GM12865 (cell line): ENCODE measurements around the gene PRKAR1B.

Experiments used
- DNase-seq: peaks from one replicate; pipeline ENCODE4 v3.0.0; 2010; ENCODE audit warnings: low read depth
- H3K4me3 ChIP-seq: 2 replicates; pipeline ENCODE4 v1.5.1; 2011; ENCODE audit warnings: mild to moderate bottlenecking, low read depth, low read length, control low read depth
- TF ChIP-seq, protein P1 (sequence below): IDR thresholded peaks from 2 replicates; pipeline ENCODE4 v1.5.1; 2011; ENCODE audit warnings: low read length, control low read depth, low read depth, inconsistent platforms; ENCODE audit not compliant: insufficient read depth; ENCODE audit errors: missing control alignments

PRKAR1B gene

DNA sequence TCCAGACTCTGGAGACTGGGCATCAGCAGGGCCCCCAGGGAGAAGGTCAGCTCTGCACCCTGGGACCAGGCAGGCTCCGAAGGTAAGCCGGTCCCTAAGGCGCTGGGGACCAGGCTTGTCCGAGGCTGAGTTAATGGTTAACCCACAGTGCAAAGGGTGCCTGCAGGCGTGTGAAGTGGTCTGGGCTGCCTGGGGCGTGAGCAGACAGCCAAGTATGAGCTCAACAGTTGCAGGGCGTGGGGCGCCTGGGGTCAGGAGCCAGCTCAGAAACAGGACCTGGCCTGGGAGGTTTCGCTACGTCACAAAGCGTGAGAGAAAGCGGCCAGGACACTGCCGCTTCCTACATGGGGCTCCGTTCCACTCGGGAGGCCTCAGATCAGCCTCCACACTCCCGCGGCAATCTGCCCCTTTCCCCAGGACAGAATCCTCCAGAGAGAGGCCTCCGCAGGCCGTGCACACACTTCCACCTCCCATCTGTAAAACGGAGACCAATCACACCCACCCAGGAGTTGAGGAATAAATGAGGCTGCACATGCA, 223.4 kb downstream of the PRKAR1B start:
- DNase-seq: no peak
- H3K4me3 ChIP-seq: no peak overlapping the region
- TF ChIP-seq, protein P1, sequence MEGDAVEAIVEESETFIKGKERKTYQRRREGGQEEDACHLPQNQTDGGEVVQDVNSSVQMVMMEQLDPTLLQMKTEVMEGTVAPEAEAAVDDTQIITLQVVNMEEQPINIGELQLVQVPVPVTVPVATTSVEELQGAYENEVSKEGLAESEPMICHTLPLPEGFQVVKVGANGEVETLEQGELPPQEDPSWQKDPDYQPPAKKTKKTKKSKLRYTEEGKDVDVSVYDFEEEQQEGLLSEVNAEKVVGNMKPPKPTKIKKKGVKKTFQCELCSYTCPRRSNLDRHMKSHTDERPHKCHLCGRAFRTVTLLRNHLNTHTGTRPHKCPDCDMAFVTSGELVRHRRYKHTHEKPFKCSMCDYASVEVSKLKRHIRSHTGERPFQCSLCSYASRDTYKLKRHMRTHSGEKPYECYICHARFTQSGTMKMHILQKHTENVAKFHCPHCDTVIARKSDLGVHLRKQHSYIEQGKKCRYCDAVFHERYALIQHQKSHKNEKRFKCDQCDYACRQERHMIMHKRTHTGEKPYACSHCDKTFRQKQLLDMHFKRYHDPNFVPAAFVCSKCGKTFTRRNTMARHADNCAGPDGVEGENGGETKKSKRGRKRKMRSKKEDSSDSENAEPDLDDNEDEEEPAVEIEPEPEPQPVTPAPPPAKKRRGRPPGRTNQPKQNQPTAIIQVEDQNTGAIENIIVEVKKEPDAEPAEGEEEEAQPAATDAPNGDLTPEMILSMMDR: no peak

DNA sequence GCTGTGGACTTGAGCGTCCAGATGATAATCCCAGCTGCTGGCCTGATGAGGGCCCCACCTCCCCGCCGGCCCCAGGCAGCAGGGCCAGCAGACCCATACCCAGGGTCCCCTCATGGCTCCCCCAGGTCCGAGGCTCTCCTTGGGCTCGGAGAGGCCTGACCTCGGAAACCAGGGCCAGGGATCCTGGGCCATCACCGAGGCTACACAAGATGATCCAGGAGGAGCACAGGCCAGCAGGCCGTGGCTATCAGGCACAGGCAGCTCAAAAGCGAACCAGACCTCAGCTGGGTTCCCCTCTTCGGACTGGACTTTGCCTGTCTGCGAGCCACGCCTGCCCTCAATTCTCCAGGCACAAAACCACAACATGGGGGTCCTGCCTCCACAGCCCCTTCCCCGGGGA, 224.8 kb downstream of the PRKAR1B start:
- no peak overlapping the region for H3K4me3 ChIP-seq
- no peak for DNase-seq
- TF ChIP-seq, protein P1: no peak

DNA sequence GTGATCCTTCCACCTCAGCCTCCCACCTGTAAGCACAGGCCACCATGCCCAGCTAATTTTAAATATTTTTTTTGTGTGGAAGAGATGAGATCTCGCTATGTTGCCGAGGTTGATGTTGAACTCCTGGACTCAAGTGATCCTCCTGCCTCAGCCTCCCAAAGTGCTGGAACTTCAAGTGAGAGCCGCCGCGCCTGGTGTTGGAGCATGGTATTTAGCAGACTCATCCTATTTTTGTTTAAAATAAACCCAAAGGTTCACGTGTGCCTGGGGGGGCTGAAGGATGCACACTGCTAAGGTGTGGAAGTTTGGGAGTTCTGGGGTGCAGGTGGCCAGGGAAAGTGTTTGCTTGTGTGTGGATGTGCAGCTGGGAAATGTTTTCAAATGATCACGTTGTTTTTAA, 225.6 kb downstream of the PRKAR1B start:
- TF ChIP-seq, protein P1: no peak
- H3K4me3 ChIP-seq: no peak overlapping the region
- DNase-seq: no peak

DNA sequence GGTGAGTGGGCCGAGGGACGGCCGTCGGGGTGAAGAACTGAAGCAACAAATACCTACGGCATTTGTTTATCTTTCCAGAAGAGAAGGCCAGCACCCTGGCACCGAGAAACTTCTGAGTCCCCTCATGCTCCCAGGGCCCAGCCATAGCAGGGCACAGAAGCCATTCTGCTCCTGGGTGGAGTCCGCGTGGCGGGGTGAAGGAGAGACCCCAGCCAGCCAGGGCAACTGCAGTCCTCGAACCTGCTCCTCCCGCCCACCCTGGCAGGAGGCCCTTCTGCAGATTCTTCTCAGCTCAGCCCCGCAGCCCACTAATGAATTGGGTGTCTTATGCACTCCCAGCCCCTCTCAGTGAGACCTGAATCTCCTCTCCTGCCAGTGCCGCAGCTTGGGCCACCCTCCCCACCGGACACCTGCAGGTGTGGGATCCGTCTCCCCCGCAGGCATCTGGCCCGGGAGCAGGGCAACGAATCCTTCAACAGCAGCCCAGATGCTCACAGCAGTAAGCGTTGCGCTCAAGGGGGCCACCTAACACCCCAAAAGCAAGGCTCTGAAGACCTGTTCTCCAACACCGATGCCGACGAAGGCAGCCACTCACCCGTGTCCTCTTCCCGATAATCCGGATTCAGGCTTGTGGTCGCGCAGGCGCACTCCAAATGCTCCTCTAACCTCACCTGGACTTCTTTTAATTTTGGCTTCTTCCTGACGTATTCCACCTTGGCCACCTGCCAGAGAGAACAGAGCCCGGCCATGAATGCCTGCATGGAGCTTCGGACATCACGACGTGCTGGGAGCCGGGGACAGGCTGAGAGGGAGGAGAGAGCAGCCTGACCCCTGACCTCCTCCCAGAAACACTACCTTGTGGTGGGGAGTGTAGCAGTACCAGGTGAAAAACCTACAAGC, 226.3 kb downstream of the PRKAR1B start:
- H3K4me3 ChIP-seq: no peak overlapping the region
- DNase-seq: no peak
- TF ChIP-seq, protein P1: no peak

DNA sequence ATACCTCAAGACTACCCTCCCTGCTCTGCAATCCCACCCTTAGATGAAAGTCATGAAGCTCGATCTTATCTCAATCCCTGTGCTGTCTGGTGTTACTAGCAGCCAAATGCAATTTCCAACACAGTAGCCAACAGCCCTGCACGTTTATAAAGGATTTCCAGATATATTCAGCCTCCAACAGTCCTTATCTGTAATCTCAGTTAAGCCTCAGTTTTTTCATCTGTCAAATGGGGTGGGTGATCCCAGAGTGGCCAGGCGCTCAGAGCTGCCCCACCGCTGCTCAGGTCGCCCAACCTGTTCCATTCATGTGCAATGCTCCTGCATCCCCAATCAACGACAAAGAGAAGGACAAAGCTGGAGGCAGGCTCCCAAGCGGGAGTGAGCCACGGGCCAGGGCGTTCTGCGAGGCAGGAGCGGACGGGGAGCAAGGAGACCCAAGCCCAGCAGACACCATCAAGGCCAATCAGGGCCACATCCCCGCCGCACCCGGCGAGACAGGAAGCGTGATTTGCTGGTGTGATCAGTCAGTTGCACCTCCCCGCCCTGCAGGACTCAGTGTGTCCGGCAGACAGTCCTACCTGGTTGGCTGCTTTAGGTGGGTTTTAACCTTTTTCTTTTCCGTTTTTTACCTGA, 227.1 kb downstream of the PRKAR1B start:
- DNase-seq: no peak
- no peak overlapping the region for H3K4me3 ChIP-seq
- TF ChIP-seq, protein P1: no peak
